Left kidney (tissue), 1 donor: ENCODE measurements around the gene DIS3L. TPM values are rescaled to one million over a fixed set of nuclear protein-coding genes. Genes with fewer than 3 reads are reported as not detected.

Source experiments
- polyA plus RNA-seq: library from polyadenylated mRNA; unstranded; fragments of 120-200 nt; gene quantifications from one replicate; pipeline ENCODE4 v1.2.1, GENCODE V29; 2013; ENCODE audit not compliant: insufficient read length

Gene DIS3L
- polyA plus RNA-seq, 1 donor: 52.0 TPM

Other genes with a start within 250 kb of the DIS3L start
- 3.9 TPM for gene MEGF11, start 39.8 kb upstream of the DIS3L start, polyA plus RNA-seq
- 21.0 TPM for gene TIPIN, start 63.1 kb downstream of the DIS3L start, polyA plus RNA-seq
- 52.0 TPM for gene MAP2K1, start 93.3 kb downstream of the DIS3L start, polyA plus RNA-seq
- 39.4 TPM for gene SNAPC5, start 204.2 kb downstream of the DIS3L start, polyA plus RNA-seq
- 3,332 TPM for gene RPL4, start 211.3 kb downstream of the DIS3L start, polyA plus RNA-seq
- 34.2 TPM for gene ZWILCH, start 211.8 kb downstream of the DIS3L start, polyA plus RNA-seq